ENCODE measurements around the gene RAB42. TPM values are rescaled to one million over a fixed set of nuclear protein-coding genes. Genes with fewer than 3 reads are reported as not detected.
"Not testable (repeated sequence)": the region's sequence is repeated elsewhere in the genome, so short reads cannot be mapped to it uniquely, and the experiment has no call there.

Gene RAB42
- total RNA-seq, 1 experiment from 2014 or later = 2.4 TPM

GRCh38 chr1:28566931-28567330 is 25.1 kb upstream of the RAB42 start:
- ChIA-PET CTCF (interaction anchor here (0.9 kb wide), 1 partner anchor 36 kb away, joined by 3 read pairs; no protein-coding TSS in a partner anchor), POLR2A (ENCODE audit: low non-redundant PET) (interaction anchor here (0.6 to 0.7 kb wide), 2 partner anchors 13 to 40 kb away, joined by 3 to 7 read pairs; no protein-coding TSS in a partner anchor)
- peaks cover 27% of the 10 kb centered on the region for H3K36me3 ChIP-seq (ENCODE audit: insufficient read depth, low read length, poor library complexity, severe bottlenecking)
- intact Hi-C loops (cut with micrococcal nuclease; ENCODE audit: unreplicated experiment) = no loop called here
- H3K9me3 ChIP-seq (ENCODE audit: low read depth, low read length, poor library complexity, severe bottlenecking) = no peaks in the 10 kb centered on the region
- no peaks in the 10 kb centered on the region for H3K4me1 ChIP-seq (ENCODE audit: insufficient read depth, low read length, poor library complexity, severe bottlenecking)
- no TSS peak for BruUV-seq (replicated peaks)
- H3K4me3 ChIP-seq (ENCODE audit: low read depth, low read length, poor library complexity, severe bottlenecking) = no peak overlapping the region
- no peak for TF ChIP-seq EZH2 (IDR thresholded peaks at IDR 0.05; ENCODE audit: borderline replicate concordance, low read depth, low read length, poor library complexity, severe bottlenecking)
- TF ChIP-seq, protein P1, sequence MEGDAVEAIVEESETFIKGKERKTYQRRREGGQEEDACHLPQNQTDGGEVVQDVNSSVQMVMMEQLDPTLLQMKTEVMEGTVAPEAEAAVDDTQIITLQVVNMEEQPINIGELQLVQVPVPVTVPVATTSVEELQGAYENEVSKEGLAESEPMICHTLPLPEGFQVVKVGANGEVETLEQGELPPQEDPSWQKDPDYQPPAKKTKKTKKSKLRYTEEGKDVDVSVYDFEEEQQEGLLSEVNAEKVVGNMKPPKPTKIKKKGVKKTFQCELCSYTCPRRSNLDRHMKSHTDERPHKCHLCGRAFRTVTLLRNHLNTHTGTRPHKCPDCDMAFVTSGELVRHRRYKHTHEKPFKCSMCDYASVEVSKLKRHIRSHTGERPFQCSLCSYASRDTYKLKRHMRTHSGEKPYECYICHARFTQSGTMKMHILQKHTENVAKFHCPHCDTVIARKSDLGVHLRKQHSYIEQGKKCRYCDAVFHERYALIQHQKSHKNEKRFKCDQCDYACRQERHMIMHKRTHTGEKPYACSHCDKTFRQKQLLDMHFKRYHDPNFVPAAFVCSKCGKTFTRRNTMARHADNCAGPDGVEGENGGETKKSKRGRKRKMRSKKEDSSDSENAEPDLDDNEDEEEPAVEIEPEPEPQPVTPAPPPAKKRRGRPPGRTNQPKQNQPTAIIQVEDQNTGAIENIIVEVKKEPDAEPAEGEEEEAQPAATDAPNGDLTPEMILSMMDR (conservative IDR thresholded peaks at IDR 0.05; ENCODE audit: low read depth, low read length) = no peak
- H3K27ac ChIP-seq (ENCODE audit: low read depth, low read length, poor library complexity, severe bottlenecking) = no peak overlapping the region
- DNase-seq (ENCODE audit: low spot score) = no peak
- H3K27me3 ChIP-seq (replicated peaks; ENCODE audit: insufficient read depth, low read depth, low read length, poor library complexity) = no peaks in the 10 kb centered on the region

DNA sequence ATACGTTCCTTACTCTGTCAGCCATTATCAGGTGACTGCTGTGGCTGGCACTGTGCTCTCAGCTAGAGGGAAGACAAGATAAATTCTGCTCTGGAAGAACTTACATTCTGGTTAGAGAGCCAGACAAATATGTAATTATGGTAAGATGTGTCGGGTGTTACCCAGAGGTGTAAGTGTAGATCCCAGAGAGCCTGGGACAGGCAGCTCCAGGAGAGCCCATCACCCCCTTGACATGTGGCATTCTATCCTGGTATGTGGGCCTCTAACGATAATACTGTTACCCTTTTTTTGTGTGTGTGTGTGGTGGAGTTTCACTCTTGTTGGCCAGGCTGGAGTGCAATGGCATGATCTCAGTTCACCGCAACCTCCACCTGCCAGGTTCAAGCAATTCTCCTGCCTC is 20.2 kb upstream of the RAB42 start:
- no TSS peak for BruUV-seq (replicated peaks)
- intact Hi-C loops (cut with micrococcal nuclease; ENCODE audit: unreplicated experiment) = no loop called here
- H3K36me3 ChIP-seq (ENCODE audit: insufficient read depth, low read length, poor library complexity, severe bottlenecking) = peaks cover 15% of the 10 kb centered on the region
- no peaks in the 10 kb centered on the region for H3K9me3 ChIP-seq (ENCODE audit: low read depth, low read length, poor library complexity, severe bottlenecking)
- H3K27me3 ChIP-seq (replicated peaks; ENCODE audit: insufficient read depth, low read depth, low read length, poor library complexity) = no peaks in the 10 kb centered on the region
- H3K4me1 ChIP-seq (ENCODE audit: insufficient read depth, low read length, poor library complexity, severe bottlenecking) = no peaks in the 10 kb centered on the region
- H3K27ac ChIP-seq (ENCODE audit: low read depth, low read length, poor library complexity, severe bottlenecking) = no peak overlapping the region
- no peak for DNase-seq (ENCODE audit: low spot score)
- ChIA-PET POLR2A (ENCODE audit: low non-redundant PET) (no interaction called here), CTCF (no interaction called here)
- H3K4me3 ChIP-seq (ENCODE audit: low read depth, low read length, poor library complexity, severe bottlenecking) = no peak overlapping the region
- no peak for TF ChIP-seq EZH2 (IDR thresholded peaks at IDR 0.05; ENCODE audit: borderline replicate concordance, low read depth, low read length, poor library complexity, severe bottlenecking)
- TF ChIP-seq, protein P1 (conservative IDR thresholded peaks at IDR 0.05; ENCODE audit: low read depth, low read length) = no peak

- CTCF ChIA-PET; H3K9me3 ChIP-seq (ENCODE audit: low read depth, low read length, poor library complexity, severe bottlenecking); POLR2A ChIA-PET (ENCODE audit: low non-redundant PET); H3K4me1 ChIP-seq (ENCODE audit: insufficient read depth, low read length, poor library complexity, severe bottlenecking); H3K27ac ChIP-seq (ENCODE audit: low read depth, low read length, poor library complexity, severe bottlenecking); intact Hi-C loops (cut with micrococcal nuclease; ENCODE audit: unreplicated experiment); H3K4me3 ChIP-seq (ENCODE audit: low read depth, low read length, poor library complexity, severe bottlenecking); BruUV-seq (replicated peaks); DNase-seq (ENCODE audit: low spot score); H3K27me3 ChIP-seq (replicated peaks; ENCODE audit: insufficient read depth, low read depth, low read length, poor library complexity): not testable (repeated sequence)
- peaks cover 17% of the 10 kb centered on the region for H3K36me3 ChIP-seq (ENCODE audit: insufficient read depth, low read length, poor library complexity, severe bottlenecking)
These were observed 19.2 kb upstream of the RAB42 start for GRCh38 chr1:28572891-28573290.

DNA sequence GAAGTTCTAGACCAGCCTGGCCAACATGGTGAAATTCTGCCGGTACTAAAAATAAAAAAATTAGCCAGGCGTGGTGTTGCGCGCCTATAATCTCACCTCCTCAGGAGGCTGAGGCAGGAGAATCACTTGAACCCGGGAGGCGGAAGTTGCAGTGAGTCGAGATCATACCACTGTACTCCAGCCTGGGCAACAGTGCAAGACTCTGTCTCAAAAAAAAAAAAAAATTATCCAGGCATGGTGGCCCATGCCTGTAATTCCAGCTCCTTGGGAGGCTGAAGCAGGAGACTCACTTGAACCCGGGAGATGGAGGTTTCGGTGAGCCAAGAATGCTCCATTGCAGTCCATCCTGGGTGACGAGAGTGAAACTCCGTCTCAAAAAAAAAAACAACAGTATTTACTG is 18.5 kb upstream of the RAB42 start:
- ChIA-PET CTCF (no interaction called here), POLR2A (ENCODE audit: low non-redundant PET) (no interaction called here)
- no peak overlapping the region for H3K4me3 ChIP-seq (ENCODE audit: low read depth, low read length, poor library complexity, severe bottlenecking)
- H3K36me3 ChIP-seq (ENCODE audit: insufficient read depth, low read length, poor library complexity, severe bottlenecking) = peaks cover 22% of the 10 kb centered on the region
- no peaks in the 10 kb centered on the region for H3K27me3 ChIP-seq (replicated peaks; ENCODE audit: insufficient read depth, low read depth, low read length, poor library complexity)
- no peak for DNase-seq (ENCODE audit: low spot score)
- H3K27ac ChIP-seq (ENCODE audit: low read depth, low read length, poor library complexity, severe bottlenecking) = no peak overlapping the region
- TF ChIP-seq EZH2 (IDR thresholded peaks at IDR 0.05; ENCODE audit: borderline replicate concordance, low read depth, low read length, poor library complexity, severe bottlenecking) = no peak
- TF ChIP-seq, protein P1 (conservative IDR thresholded peaks at IDR 0.05; ENCODE audit: low read depth, low read length) = no peak
- peaks cover under 1% of the 10 kb centered on the region for H3K4me1 ChIP-seq (ENCODE audit: insufficient read depth, low read length, poor library complexity, severe bottlenecking)
- intact Hi-C loops (cut with micrococcal nuclease; ENCODE audit: unreplicated experiment) = no loop called here
- BruUV-seq (replicated peaks) = no TSS peak
- H3K9me3 ChIP-seq (ENCODE audit: low read depth, low read length, poor library complexity, severe bottlenecking) = no peaks in the 10 kb centered on the region
